NB4 (cell line): Measurements from ENCODE around the gene DLG4.

Experiments used
- CTCF ChIP-seq: IDR thresholded peaks from one replicate; pipeline ENCODE4 v1.5.1; 2012; ENCODE audit warnings: low read depth, low read length
- POLR2A ChIP-seq: IDR thresholded peaks from 2 replicates; pipeline ENCODE4 v1.6.1; 2011; ENCODE audit warnings: mild to moderate bottlenecking; ENCODE audit not compliant: insufficient read length; ENCODE audit errors: extremely low read depth

DNA sequence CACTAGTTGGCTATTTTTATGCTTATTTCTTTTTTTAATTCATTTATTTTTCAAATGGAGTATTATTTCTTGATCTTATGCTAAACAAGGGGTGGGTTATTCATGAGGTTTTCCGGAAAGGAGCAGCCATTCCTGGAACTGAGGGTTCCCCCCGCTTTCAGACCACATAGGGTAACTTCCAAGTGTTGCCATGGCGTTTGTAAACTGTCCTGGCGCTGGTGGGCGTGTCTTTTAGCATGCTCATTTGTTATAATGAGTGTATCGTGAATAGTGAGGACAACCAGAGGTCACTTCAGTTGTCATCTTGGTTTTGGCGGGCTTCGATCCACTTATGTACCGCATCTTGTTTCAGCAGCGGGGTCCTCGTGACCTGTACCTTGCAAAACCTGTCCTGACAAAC is 75.4 kb downstream of the DLG4 start:
- no peak for TF ChIP-seq POLR2A
- no peak for TF ChIP-seq CTCF
